GM23338 (cell line): ENCODE data around the gene ELFN1.

Experiments used
- CREB1 ChIP-seq: fragments of 250-450 bp; sonication (Bioruptor Pico); IDR thresholded peaks from 2 replicates; pipeline ENCODE4 v1.5.0; 2020; ENCODE audit warnings: low read depth, mild to moderate bottlenecking, moderate library complexity
- CTCF ChIP-seq, 2 experiments: fragments of 200-600 bp in 1 of 2; sonication (generic) in 1 of 2; conservative IDR thresholded peaks; 2 replicates each; pipeline versions ENCODE4 v1.5.1 to v1.6.1; 2016 to 2017; ENCODE audit warnings: antibody characterized with exemption in 2 of 2, low read depth in 2 of 2, mild to moderate bottlenecking in 2 of 2, moderate library complexity in 1 of 2
- EZH2 ChIP-seq: fragments of 200-600 bp; sonication (generic); IDR thresholded peaks from one replicate; pipeline ENCODE4 v1.8.0; 2017; ENCODE audit warnings: antibody characterized with exemption, mild to moderate bottlenecking, low read depth; ENCODE audit not compliant: unreplicated experiment
- EZH2phosphoT487 ChIP-seq: fragments of 200-600 bp; sonication (generic); IDR thresholded peaks from one replicate; pipeline ENCODE4 v1.8.1; 2018; ENCODE audit warnings: antibody characterized with exemption; ENCODE audit not compliant: unreplicated experiment
- POLR2AphosphoS5 ChIP-seq: IDR thresholded peaks from 2 replicates; pipeline ENCODE4 v1.6.1; 2016; ENCODE audit warnings: antibody characterized with exemption, low read depth
- ZNF331 ChIP-seq: fragments of 250-450 bp; sonication (Bioruptor Pico); IDR thresholded peaks from 2 replicates; pipeline ENCODE4 v1.5.0; 2020; ENCODE audit warnings: low read depth, mild to moderate bottlenecking, moderate library complexity
- ZNF462 ChIP-seq: fragments of 250-450 bp; sonication (Bioruptor Pico); IDR thresholded peaks from 2 replicates; pipeline ENCODE4 v1.5.0; 2020; ENCODE audit warnings: mild to moderate bottlenecking, moderate library complexity
- TF ChIP-seq, protein P1 (sequence below): IDR thresholded peaks from one replicate; pipeline ENCODE4 v1.6.1; 2018; ENCODE audit warnings: antibody characterized with exemption; ENCODE audit not compliant: unreplicated experiment

DNA sequence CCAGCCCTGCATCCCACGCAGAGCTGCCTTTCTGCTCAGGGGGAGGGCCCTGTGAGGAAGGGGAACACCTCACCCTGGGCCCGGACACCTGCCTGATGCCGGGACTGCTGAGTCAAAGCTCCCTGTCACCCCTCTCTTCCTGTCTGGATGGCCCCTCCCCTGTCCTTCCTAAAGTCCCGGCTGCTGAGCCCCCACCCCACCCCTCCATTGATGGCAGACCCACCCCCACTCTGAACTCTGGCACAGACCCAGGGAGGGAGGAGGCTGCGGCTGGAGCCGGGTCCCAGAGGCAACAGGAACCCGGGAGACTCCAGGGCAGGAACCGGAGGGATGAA lies 78.7 kb downstream of the ELFN1 start:
- TF ChIP-seq CTCF (conservative IDR thresholded peaks at IDR 0.05; ENCODE audit: low read depth in 2 of 2) (no peak), EZH2 (no peak), POLR2AphosphoS5 (no peak), EZH2phosphoT487 (no peak), CREB1 (CRISPR knock-in tag) (no peak), ZNF462 (no peak), ZNF331 (no peak)
- TF ChIP-seq, protein P1, sequence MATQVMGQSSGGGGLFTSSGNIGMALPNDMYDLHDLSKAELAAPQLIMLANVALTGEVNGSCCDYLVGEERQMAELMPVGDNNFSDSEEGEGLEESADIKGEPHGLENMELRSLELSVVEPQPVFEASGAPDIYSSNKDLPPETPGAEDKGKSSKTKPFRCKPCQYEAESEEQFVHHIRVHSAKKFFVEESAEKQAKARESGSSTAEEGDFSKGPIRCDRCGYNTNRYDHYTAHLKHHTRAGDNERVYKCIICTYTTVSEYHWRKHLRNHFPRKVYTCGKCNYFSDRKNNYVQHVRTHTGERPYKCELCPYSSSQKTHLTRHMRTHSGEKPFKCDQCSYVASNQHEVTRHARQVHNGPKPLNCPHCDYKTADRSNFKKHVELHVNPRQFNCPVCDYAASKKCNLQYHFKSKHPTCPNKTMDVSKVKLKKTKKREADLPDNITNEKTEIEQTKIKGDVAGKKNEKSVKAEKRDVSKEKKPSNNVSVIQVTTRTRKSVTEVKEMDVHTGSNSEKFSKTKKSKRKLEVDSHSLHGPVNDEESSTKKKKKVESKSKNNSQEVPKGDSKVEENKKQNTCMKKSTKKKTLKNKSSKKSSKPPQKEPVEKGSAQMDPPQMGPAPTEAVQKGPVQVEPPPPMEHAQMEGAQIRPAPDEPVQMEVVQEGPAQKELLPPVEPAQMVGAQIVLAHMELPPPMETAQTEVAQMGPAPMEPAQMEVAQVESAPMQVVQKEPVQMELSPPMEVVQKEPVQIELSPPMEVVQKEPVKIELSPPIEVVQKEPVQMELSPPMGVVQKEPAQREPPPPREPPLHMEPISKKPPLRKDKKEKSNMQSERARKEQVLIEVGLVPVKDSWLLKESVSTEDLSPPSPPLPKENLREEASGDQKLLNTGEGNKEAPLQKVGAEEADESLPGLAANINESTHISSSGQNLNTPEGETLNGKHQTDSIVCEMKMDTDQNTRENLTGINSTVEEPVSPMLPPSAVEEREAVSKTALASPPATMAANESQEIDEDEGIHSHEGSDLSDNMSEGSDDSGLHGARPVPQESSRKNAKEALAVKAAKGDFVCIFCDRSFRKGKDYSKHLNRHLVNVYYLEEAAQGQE: no peak
